ENCODE data around the gene CCDC51. TPM values are rescaled to one million over a fixed set of nuclear protein-coding genes. Genes with fewer than 3 reads are reported as not detected.

The CCDC51 gene
- total RNA-seq, 2 donors from 2014 or later, result 12.7 to 14.8 TPM

Other genes starting within 250 kb of the CCDC51 start
- gene CAMP, start 216.6 kb downstream of the CCDC51 start, total RNA-seq, result 1 to 10 TPM in 1 of 2 donors, not detected in 1; 2.4 TPM
- 10 to 100 TPM; 21.2 to 28.3 TPM for gene ZNF589, start 199.0 kb downstream of the CCDC51 start, total RNA-seq
- gene NME6, start 138.8 kb downstream of the CCDC51 start, total RNA-seq, result 10 to 100 TPM; 42.2 to 51.6 TPM
- gene SPINK8, start 106.5 kb downstream of the CCDC51 start, total RNA-seq, result 1 to 10 TPM in 1 of 2 donors, not detected in 1; 4.9 TPM
- under 1 TPM in 1 of 2 donors, not detected in 1; 0.68 TPM for gene FBXW12, start 67.9 kb downstream of the CCDC51 start, total RNA-seq
- 100 to 1,000 TPM; 115 to 182 TPM for gene PLXNB1, start 10.0 kb downstream of the CCDC51 start, total RNA-seq
- 100 to 1,000 TPM; 310 to 446 TPM for gene TMA7, start 138 bp upstream of the CCDC51 start, total RNA-seq
- 10 to 100 TPM in 1 of 2 donors, 1 to 10 TPM in 1; 7.7 to 16.5 TPM for gene ATRIP, start 6.6 kb upstream of the CCDC51 start, total RNA-seq
- gene SHISA5, start 64.1 kb upstream of the CCDC51 start, total RNA-seq, result 100 to 1,000 TPM; 152 to 231 TPM
- 10 to 100 TPM in 1 of 2 donors, 1 to 10 TPM in 1; 9.9 to 89.0 TPM for gene PFKFB4, start 116.7 kb upstream of the CCDC51 start, total RNA-seq
- gene UCN2, start 123.7 kb upstream of the CCDC51 start, total RNA-seq, result 1 to 10 TPM in 1 of 2 donors, under 1 TPM in 1; 0.85 to 1.6 TPM
- 10 to 100 TPM; 84.8 to 92.6 TPM for gene COL7A1, start 155.2 kb upstream of the CCDC51 start, total RNA-seq
- 100 to 1,000 TPM; 239 to 251 TPM for gene UQCRC1, start 169.5 kb upstream of the CCDC51 start, total RNA-seq
- 1 to 10 TPM in 1 of 2 donors, not detected in 1; 1.9 TPM for gene TMEM89, start 181.7 kb upstream of the CCDC51 start, total RNA-seq
- gene SLC26A6, start 195.3 kb upstream of the CCDC51 start, total RNA-seq, result 10 to 100 TPM; 18.4 to 30.0 TPM
- gene CELSR3, start 222.8 kb upstream of the CCDC51 start, total RNA-seq, result 1 to 10 TPM in 1 of 2 donors, under 1 TPM in 1; 0.41 to 6.4 TPM
- 10 to 100 TPM; 32.9 to 83.3 TPM for gene NCKIPSD, start 245.8 kb upstream of the CCDC51 start, total RNA-seq

All from prostate gland (tissue), 2 donors.